Stimulated activated CD8-positive, alpha-beta memory T cell treated with anti-CD3 and anti-CD28 coated beads, Interleukin-2, amount 100 ng/mL, for 1 hour (primary cell): ENCODE measurements around the gene TMEFF2.

Experiments used
- DNase-seq, 2 donors: peaks; one replicate each; pipeline ENCODE4 v3.0.0-alpha.2; 2020; ENCODE audit warnings: low read depth in 2 of 2

Gene TMEFF2

GRCh38 chr2:191968120-191968519, 226.6 kb downstream of the TMEFF2 start:
- no peak for DNase-seq

DNA sequence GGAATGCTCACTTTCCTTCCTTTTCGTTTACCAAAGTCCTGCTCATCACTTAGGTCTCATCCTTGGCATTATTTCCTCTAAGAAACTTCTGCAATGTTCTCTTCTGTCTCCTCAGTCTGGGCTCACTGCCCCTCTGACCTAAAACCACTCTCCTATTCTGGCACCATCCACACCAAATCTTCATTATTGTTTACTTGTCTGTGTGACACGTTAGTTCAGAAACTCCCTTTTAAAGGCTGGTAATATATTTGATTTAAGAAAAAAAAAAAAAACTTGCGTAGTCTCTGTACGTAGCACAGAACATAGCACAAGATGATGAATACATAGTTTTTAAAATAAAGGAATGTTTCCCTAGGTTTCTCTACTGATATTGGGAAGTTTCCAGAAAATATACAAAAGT, 229.0 kb downstream of the TMEFF2 start:
- DNase-seq: no peak

GRCh38 chr2:191961556-191961955, 233.2 kb downstream of the TMEFF2 start:
- DNase-seq: no peak

DNA sequence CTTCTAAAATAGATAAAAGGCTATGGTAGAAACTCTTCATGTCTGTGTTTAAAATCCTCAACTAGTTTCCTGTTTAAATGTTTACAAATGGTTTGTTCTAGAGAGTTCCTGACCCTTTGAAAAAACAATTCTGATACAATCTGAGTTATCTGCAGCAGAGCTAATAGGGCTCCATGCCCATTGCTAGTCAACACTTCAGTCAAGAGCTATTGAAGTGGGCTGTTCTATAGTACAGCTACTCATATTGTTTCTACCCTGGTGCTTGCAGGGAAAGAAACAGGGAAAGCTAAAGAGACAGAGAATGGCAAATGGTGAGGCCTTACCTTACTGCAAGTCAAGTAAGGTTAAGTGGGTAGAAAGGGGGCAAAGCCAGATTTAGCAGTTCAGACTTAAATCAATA, 235.5 kb downstream of the TMEFF2 start:
- no peak for DNase-seq

DNA sequence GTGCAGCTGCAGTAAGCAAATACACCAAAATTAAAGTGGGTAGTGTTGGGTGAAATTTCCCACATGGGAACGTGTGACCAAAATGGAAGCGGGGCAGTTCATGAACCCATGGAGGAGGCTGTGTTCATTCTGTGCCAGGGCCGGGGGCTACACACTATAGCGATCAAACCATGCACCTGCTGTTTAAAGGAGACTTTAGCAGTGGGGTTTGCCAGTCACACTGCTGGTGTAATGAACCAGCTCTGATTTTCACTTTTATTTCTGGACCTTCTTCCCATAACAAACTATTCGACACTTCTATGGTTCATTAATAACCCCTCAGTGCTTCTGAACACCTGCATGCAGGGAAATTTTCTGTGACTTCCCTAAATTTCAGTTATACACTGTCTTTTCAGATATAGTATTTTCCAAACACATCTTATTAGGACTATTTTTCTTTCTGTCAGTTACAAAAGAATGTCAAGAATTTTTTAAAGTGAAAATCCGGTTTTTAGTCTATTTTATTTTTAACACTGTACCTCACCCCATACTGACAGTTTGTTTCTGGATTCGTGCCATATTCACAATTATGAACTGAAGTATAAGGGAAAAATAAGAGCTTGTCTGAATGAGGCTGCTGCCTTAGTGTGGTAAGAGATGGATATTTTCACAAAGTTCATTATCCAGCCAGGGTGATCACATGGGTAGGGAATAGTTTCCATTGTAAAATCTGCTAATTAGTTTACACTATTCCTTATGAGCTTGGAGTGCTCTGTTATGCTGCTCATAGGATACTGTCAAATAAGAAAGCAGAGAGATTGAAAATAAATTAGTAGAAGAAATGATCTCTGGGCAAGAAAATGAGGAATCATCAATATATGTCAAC, 236.5 kb downstream of the TMEFF2 start:
- DNase-seq: no peak

DNA sequence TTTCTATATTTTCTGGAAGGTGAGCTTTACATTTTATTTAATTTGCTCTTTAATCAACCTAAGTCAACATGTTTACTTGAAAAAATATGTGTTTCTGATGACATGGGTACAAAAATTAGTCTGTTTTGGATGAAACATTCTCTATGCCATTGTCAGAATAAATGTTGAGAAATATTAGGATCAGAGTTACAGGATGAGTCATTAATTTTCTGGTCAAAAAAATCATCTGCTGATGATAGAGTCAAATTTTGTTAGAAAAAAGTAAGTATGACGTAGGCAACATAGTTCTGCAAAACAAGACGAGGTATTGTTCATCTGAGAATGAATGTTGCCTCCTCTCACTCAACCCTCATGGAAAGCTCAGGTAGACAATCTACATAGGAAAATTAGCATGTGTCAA, 240.3 kb downstream of the TMEFF2 start:
- DNase-seq: no peak

DNA sequence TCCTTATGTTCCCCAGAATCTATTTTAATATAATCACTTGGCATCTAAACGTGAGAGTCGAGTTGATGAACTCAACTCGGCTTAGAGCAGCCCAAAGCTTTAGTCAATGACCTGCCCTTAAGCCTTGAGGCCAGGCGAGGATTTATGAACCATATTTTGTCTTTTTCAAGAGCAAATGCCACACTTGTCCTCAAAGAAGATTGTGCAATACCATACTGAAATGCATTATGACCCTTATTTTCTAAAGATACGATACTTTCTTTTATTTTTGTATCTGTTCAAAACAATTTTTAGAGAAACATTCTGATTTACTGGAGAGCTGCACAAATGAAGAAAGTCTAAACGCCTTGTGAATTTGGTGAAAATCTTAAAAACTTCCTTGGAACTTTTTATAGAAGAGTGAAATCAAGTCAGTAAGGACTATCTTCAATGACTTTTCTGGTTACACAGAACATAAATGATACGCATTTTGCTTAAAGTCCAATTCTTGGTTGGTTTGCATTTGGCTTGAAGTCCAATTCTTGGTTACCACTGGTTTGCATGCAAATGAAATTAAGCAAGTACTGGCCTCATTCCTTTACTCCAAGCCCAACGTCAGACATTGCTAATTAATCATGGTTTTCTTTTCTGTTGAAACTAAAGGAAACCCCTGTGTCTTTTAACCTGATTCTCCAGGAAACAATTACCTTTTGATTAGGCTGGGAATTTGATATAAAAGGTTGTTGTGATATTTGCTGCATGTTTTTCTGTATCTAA, 242.0 kb downstream of the TMEFF2 start:
- no peak for DNase-seq

DNA sequence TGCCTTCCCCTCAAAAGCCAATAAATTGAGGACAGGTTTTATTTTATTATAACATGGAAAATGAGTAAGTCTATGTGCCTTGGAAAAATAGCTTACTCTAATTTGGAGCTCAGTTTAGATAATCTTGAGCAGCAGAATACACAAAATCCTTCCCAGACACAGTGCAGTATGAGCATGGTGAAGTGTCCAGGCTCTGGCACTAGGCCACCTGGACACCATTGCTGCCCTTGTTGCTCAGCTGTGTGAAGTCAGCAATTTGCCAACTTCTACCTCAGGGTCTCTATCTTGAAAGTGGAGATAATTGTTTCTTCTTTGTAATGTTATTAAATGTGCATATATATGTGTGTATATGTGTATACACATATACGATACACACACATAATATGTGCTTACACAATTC, 242.9 kb downstream of the TMEFF2 start:
- DNase-seq: no peak

GRCh38 chr2:191951376-191951775, 243.4 kb downstream of the TMEFF2 start:
- no peak for DNase-seq

DNA sequence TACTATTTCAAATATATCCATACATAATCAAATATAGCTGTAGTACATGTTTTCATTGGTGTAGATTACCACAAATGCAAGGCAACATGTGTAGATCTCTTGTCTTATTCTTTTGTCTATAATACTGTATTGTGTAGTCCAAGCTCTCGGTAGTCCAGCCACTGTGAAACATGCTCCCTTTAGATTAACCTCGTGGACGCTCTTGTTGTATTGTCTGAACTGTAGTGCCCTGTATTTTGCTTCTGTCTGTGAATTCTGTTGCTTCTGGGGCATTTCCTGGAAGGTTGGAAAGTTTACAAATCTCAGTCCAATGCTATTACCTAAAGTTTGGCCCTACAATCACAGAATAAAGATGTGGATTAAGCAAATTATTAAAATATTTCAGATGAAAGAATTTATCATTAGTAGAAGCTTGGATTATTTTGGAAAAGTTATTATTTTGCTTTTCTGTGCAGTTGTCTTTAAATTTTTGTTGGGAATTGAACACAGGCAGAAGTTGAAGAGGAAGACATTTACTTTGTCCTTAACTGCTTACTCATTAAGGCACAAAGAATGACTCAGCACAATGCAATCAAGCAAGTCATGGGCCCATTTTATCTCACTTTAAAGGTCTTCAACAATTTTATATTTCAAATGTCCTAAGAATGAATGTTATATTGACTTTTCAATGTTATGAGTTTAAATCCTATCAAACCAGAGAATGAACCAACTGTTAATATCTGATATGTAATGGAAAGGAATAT, 244.4 kb downstream of the TMEFF2 start:
- DNase-seq: no peak

GRCh38 chr2:191947235-191947634, 247.5 kb downstream of the TMEFF2 start:
- no peak for DNase-seq

- DNase-seq: no peak
These were observed 248.1 kb downstream of the TMEFF2 start for GRCh38 chr2:191946471-191947182.

DNA sequence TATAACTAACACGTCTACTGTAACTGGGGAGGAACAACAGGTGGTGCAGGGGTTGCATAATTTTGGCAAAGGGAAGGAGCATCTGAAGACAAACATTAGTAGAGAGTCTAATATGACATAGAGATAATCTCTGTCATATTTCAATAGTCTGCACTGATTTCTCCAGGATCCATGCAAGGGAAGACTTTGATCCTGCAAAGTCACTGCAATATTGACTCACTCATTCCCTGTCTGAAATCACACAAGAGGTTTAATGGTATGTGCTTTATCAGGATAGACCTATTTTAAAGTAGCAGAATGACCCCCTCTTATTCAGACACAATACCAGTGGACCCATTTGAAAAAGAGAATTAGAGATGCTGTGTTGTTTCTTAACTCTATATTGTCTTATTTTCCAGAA, 249.1 kb downstream of the TMEFF2 start:
- no peak for DNase-seq

DNA sequence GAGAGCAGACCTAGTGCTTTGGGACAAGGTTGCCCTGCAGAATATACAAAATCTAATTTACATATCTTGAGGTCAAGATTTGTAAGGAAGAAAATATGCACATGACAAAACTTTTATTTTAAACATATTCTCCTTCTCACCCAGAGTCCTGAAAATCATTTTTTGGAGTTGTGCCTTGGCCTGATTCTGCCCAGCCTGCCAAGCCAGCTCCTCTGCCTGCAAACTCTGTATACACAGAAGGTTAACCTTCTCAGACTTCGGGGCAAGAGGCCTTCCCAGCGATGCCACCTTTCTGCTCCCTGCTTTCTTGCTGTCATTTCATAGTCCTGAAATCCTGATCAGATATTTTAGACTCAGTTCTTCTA, 252.0 kb downstream of the TMEFF2 start:
- DNase-seq: no peak

DNA sequence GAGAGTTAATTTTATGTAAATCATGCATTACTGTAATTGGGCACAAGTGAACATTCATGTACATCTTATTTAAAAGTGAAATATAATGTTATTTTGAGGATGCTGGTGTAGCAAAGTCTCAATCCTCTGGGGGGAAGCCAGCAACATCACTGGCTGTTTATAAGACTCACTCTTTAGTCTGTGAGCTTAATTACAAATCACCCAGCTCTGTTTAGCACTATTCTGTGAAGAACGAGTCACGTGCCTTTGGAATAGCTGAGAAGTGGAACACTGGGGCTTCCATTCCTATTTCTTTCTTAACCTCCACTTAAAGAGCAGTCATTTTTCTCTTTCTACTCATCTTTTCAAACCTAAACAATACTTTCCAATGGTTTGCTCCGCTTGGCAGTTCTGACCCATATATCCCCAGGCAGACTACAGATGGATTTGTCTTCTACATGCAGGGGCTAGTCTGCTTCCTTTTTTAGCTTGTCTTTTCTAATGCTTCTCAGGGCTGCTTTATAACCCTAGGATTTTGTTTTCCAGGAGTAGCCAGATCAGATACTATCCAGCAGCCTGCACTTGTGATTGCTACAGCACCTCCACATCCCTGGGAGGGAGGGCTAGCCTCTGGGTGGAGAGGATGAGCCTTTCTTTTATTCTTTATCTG, 252.5 kb downstream of the TMEFF2 start:
- DNase-seq: no peak

DNA sequence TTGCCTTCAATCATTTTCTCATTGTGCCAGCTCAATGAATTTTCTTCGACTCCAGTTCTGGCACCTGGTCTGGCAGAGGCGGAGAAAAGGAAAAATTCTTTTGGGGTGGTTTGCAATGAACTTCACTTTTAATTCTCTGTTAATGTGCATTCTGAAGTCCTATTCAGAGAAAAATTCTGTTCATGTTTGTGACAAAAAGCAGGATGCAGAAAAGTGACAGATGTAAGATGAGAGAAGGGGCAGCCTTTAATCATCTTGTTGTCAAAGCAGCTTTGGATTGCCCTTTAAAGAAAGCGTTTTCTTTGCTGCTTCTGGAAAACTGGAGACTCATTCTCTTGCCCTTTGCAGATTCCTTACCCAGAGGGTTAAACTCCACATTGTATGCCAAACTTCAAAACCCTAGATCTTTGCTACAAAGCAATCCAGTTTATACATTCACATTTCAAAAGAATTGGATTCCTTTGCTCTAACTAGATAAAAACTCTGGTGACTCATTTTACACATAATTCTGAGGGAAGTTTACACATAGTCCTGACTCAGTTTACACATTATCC, 253.3 kb downstream of the TMEFF2 start:
- DNase-seq: no peak

- no peak for DNase-seq
These were observed 256.0 kb downstream of the TMEFF2 start for GRCh38 chr2:191938779-191939178.

DNA sequence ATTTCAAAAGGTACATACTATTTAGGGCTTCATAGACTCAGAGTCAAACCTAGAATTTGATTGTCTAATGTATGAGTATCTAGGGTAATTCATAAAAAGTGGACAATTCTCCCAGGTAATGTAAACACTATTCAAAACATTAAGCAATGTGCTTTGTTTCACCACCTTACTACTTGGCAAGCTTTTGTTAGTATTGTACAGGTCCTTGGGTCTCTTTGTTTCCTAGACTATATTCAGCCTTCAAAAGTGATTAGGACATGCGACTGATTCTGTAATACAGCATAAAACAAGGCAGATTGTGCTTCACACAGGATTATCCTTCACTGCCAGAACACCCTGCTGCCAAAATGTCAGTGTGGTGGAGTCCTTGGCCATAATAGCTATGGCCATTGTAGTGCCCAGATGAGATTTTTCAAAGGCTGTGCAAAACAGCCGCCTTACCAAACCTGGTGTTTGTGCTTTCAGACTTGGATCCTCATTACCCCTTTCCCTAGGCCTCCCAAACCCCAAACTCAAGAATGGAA, 257.8 kb downstream of the TMEFF2 start:
- no peak for DNase-seq

- DNase-seq: no peak
These were observed 259.5 kb downstream of the TMEFF2 start for GRCh38 chr2:191935247-191935646.

GRCh38 chr2:191933307-191934105, 261.2 kb downstream of the TMEFF2 start:
- DNase-seq: no peak
